Esophagus muscularis mucosa (tissue), 4 donors: ENCODE data around the gene B9D2.

Source experiments
- CTCF ChIP-seq, 3 experiments: fragments of 200-600 bp in 2 of 3; fragments of 450-650 bp in 1 of 3; sonication (generic) in 2 of 3; IDR thresholded peaks; one replicate each; pipeline ENCODE4 v1.5.1; 2017 to 2019; ENCODE audit warnings: antibody characterized with exemption in 3 of 3, mild to moderate bottlenecking in 2 of 3, moderate library complexity in 1 of 3
- EP300 ChIP-seq: sonication (generic); formaldehyde crosslinking; IDR thresholded peaks from one replicate; pipeline ENCODE4 v1.6.1; 2017; ENCODE audit warnings: antibody characterized with exemption
- POLR2A ChIP-seq: fragments of 450-650 bp; IDR thresholded peaks from one replicate; pipeline ENCODE4 v1.6.1; 2017; ENCODE audit warnings: antibody characterized with exemption, moderate library complexity, mild to moderate bottlenecking, low read depth
- POLR2AphosphoS5 ChIP-seq, 2 donors: sonication (generic); formaldehyde crosslinking; IDR thresholded peaks; one replicate each; pipeline ENCODE4 v1.6.1; 2017; ENCODE audit warnings: antibody characterized with exemption in 2 of 2

- TF ChIP-seq CTCF (IDR thresholded peaks at IDR 0.05) (no peak), POLR2A (no peak), POLR2AphosphoS5 (IDR thresholded peaks at IDR 0.05) (no peak), EP300 (no peak)
Observed at GRCh38 chr19:41412953-41413352, 49.0 kb upstream of the B9D2 start.
